Embryonic facial prominence (tissue), 1 donor: ENCODE measurements around the gene UGT2B11.
"Not testable (repeated sequence)": the region's sequence is repeated elsewhere in the genome, so short reads cannot be mapped to it uniquely, and the experiment has no call there.

Experiments
- DNase-seq: peaks from one replicate; pipeline ENCODE4 v3.0.0-alpha.2; 2016; ENCODE audit errors: extremely low spot score

UGT2B11 gene

DNA sequence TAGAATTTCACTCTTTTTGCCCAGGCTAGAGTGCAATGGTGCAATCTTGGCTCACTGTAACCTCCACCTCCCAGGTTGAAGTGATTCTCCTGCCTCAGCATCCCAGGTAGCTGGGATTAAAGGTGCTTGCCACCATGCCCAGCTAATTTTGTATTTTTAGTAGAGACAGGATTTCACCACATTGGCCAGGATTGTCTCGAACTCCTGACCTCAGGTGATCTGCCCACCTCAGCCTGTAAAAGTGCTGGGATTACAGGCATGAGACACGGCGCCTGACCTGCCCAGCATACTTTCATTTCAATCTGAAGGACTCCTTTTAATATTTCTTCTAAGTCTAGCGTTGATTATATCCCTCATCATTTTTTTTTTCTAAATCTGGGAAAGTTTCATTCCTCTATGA is 45.4 kb downstream of the UGT2B11 start:
- not testable (repeated sequence) for DNase-seq

- DNase-seq = no peak
Measured at GRCh38 chr4:69167300-69167699, 47.2 kb downstream of the UGT2B11 start.

GRCh38 chr4:69166376-69166775 is 48.2 kb downstream of the UGT2B11 start:
- not testable (repeated sequence) for DNase-seq

- not testable (repeated sequence) for DNase-seq
Measured at GRCh38 chr4:69165707-69166106, 48.8 kb downstream of the UGT2B11 start.

GRCh38 chr4:69156913-69157312 is 57.6 kb downstream of the UGT2B11 start:
- DNase-seq = no peak

DNA sequence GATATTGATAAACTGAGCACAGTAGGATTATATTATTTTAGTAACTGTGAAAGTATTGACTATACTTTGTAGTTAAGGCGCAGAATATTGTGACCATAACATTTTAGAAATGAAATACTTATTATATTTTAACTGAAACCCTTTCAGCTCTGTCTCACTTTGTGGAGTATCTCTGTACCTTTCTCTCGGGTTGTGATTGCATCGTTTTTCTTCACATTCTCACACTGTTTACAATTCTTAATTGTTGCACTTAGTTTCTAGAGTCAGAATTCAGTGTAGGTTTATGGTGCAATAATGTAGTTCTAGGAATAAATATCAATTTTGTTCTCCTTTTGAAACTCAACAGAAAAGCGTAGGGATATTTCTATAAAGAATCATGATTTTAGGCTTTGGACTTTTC is 60.5 kb downstream of the UGT2B11 start:
- no peak for DNase-seq
